Transverse colon (tissue), 4 donors: ENCODE measurements around the gene CLEC19A.

ENCODE experiments used
- CTCF ChIP-seq, 5 experiments: fragments of 200-600 bp in 3 of 5; fragments of 450-650 bp in 2 of 5; sonication (generic) in 3 of 5; IDR thresholded peaks; 1 replicate in 2 of 5; 2 replicates in 3 of 5; pipeline ENCODE4 v1.5.1; 2016 to 2017; ENCODE audit warnings: antibody characterized with exemption in 5 of 5, inconsistent platforms in 3 of 5, mild to moderate bottlenecking in 2 of 5, moderate library complexity in 1 of 5
- POLR2A ChIP-seq: fragments of 450-650 bp; IDR thresholded peaks from one replicate; pipeline ENCODE4 v1.6.1; 2016; ENCODE audit warnings: antibody characterized with exemption, mild to moderate bottlenecking, moderate library complexity
- POLR2AphosphoS5 ChIP-seq, 3 donors: sonication (generic); formaldehyde crosslinking; IDR thresholded peaks; one replicate each; pipeline ENCODE4 v1.6.1; 2016; ENCODE audit warnings: antibody characterized with exemption in 3 of 3

GRCh38 chr16:19308392-19308791 is 22.9 kb downstream of the CLEC19A start:
- no peak for TF ChIP-seq CTCF (IDR thresholded peaks at IDR 0.05)
- TF ChIP-seq POLR2A: no peak
- no peak for TF ChIP-seq POLR2AphosphoS5 (IDR thresholded peaks at IDR 0.05)
